GM12878 (cell line): Measurements from ENCODE around the gene PHF11. TPM values are rescaled to one million over a fixed set of nuclear protein-coding genes. Genes with fewer than 3 reads are reported as not detected.

Experiments used
- ATAC-seq: fragments of 200-7000 bp; cut with Tn5 transposase; 3 replicates; pipeline ENCODE4 v1.9.1; 2020; ENCODE audit warnings: mild to moderate bottlenecking, moderate library complexity
- BruUV-seq: library from RNA; stranded (reverse); fragments of 400-500 nt; replicated peaks from 2 replicates; lab custom pipeline; 2021; lab: Mats Ljungman, UMichigan
- CTCF ChIA-PET: fragments of 300-600 bp; sonication (Branson Sonifier 250); formaldehyde crosslinking; extraction: SDS; loops from one replicate; lab custom pipeline; 2021; ENCODE audit warnings: inconsistent platforms; lab: Yijun Ruan, JAX
- POLR2A ChIA-PET: fragments of 350-600 bp; formaldehyde crosslinking; extraction: SDS; loops from one replicate; lab custom pipeline; 2021; ENCODE audit warnings: inconsistent platforms; lab: Charles Lee
- RAD21 ChIA-PET: fragments of 300-600 bp; sonication (Branson Sonifier 250); formaldehyde crosslinking; loops from one replicate; lab custom pipeline; 2023; ENCODE audit warnings: antibody characterized with exemption; ENCODE audit not compliant: unreplicated experiment; lab: Charles Lee
- SMC1A ChIA-PET: fragments of 300-600 bp; sonication (Branson Sonifier 250); formaldehyde crosslinking; loops from one replicate; lab custom pipeline; 2023; ENCODE audit not compliant: unreplicated experiment, uncharacterized antibody; lab: Charles Lee
- DNase-seq: peaks from one replicate; pipeline ENCODE4 v3.0.0-alpha.2; 2011; ENCODE audit warnings: low read depth, low spot score
- FAIRE-seq: peaks from 3 replicates; lab custom pipeline; 2011; peaks lifted over from hg19 to GRCh38; lab: Jason Lieb, UNC
- H2AFZ ChIP-seq: 2 replicates; pipeline ENCODE4 v1.6.0; 2011; ENCODE audit warnings: low read depth, low read length, control low read depth; ENCODE audit not compliant: control insufficient read depth
- H3K27ac ChIP-seq: 2 replicates; pipeline ENCODE4 v1.5.1; 2011; ENCODE audit warnings: control low read depth; ENCODE audit not compliant: control insufficient read depth, insufficient read depth
- H3K27me3 ChIP-seq, 2 experiments: replicated peaks in 1 of 2; 2 replicates each; pipeline versions ENCODE4 v1.6.0 to v1.6.1; 2011; ENCODE audit warnings: low read length in 1 of 2; ENCODE audit not compliant: control insufficient read depth in 2 of 2, insufficient read depth in 2 of 2
- H3K36me3 ChIP-seq, 2 experiments: 2 replicates each; pipeline ENCODE4 v1.5.1; 2011; ENCODE audit warnings: low read length in 1 of 2; ENCODE audit not compliant: control insufficient read depth in 2 of 2, insufficient read depth in 2 of 2
- H3K4me1 ChIP-seq: 2 replicates; pipeline ENCODE4 v1.6.1; 2011; ENCODE audit warnings: mild to moderate bottlenecking, low read length, moderate library complexity, mixed read lengths; ENCODE audit not compliant: control insufficient read depth, insufficient read depth
- H3K4me2 ChIP-seq: 2 replicates; pipeline ENCODE4 v1.6.0; 2011; ENCODE audit warnings: control low read depth; ENCODE audit not compliant: control insufficient read depth, insufficient read depth
- H3K4me3 ChIP-seq: fragments of 200-600 bp; sonication (generic); 2 replicates; pipeline ENCODE4 v1.5.1; 2016
- H3K79me2 ChIP-seq: 2 replicates; pipeline ENCODE4 v1.6.0; 2011; ENCODE audit warnings: low read length; ENCODE audit not compliant: control insufficient read depth, insufficient read depth
- H3K9ac ChIP-seq: 2 replicates; pipeline ENCODE4 v1.8.0; 2011; ENCODE audit warnings: low read length, control low read depth, mixed read lengths; ENCODE audit not compliant: control insufficient read depth, insufficient read depth
- H3K9me3 ChIP-seq: replicated peaks from 3 replicates; pipeline ENCODE4 v1.5.1; 2011; ENCODE audit warnings: mild to moderate bottlenecking, low read length; ENCODE audit not compliant: control insufficient read depth, insufficient read depth
- H4K20me1 ChIP-seq: 2 replicates; pipeline ENCODE4 v1.6.0; 2011; ENCODE audit not compliant: control insufficient read depth, insufficient read depth
- ATF7 ChIP-seq: fragments of 450-650 bp; IDR thresholded peaks from 2 replicates; pipeline ENCODE4 v1.6.1; 2016; ENCODE audit warnings: low read depth, mild to moderate bottlenecking
- CBFB ChIP-seq: IDR thresholded peaks from 2 replicates; pipeline ENCODE4 v1.6.1; 2016; ENCODE audit warnings: antibody characterized with exemption, low read depth
- CEBPB ChIP-seq, 2 experiments: fragments of 150-350 bp in 1 of 2; IDR thresholded peaks; 2 replicates each; pipeline ENCODE4 v1.6.1; 2012 to 2014; ENCODE audit warnings: low read depth in 2 of 2, low read length in 2 of 2, borderline replicate concordance in 1 of 2, inconsistent platforms in 1 of 2
- DPF2 ChIP-seq: fragments of 450-650 bp; IDR thresholded peaks from 2 replicates; pipeline ENCODE4 v1.6.1; 2017; ENCODE audit warnings: mild to moderate bottlenecking
- GATAD2B ChIP-seq: fragments of 450-650 bp; conservative IDR thresholded peaks from 2 replicates; pipeline ENCODE4 v1.6.1; 2017; ENCODE audit warnings: low read depth, mild to moderate bottlenecking, moderate library complexity
- IKZF1 ChIP-seq: fragments of 450-650 bp; conservative IDR thresholded peaks from 2 replicates; pipeline ENCODE4 v1.6.1; 2017; ENCODE audit warnings: antibody characterized with exemption, mild to moderate bottlenecking
- IKZF2 ChIP-seq, 2 experiments: fragments of 450-650 bp; IDR thresholded peaks; 2 replicates each; pipeline ENCODE4 v1.6.1; 2017; ENCODE audit warnings: mild to moderate bottlenecking in 2 of 2, moderate library complexity in 2 of 2
- KDM1A ChIP-seq: fragments of 200-600 bp; sonication (generic); IDR thresholded peaks from 2 replicates; pipeline ENCODE4 v1.6.1; 2016; ENCODE audit warnings: borderline replicate concordance
- MEF2B ChIP-seq: fragments of 450-650 bp; IDR thresholded peaks from 2 replicates; pipeline ENCODE4 v1.6.1; 2018; ENCODE audit warnings: mild to moderate bottlenecking, moderate library complexity; ENCODE audit not compliant: partially characterized antibody, poor library complexity, severe bottlenecking
- MTA2 ChIP-seq: fragments of 450-650 bp; IDR thresholded peaks from 2 replicates; pipeline ENCODE4 v1.6.1; 2016; ENCODE audit warnings: low read depth, mild to moderate bottlenecking, moderate library complexity
- NBN ChIP-seq: fragments of 450-650 bp; IDR thresholded peaks from 2 replicates; pipeline ENCODE4 v1.6.1; 2016
- NFIC ChIP-seq: IDR thresholded peaks from 2 replicates; pipeline ENCODE4 v1.6.1; 2012; ENCODE audit warnings: low read depth, mild to moderate bottlenecking, inconsistent platforms, low read length, moderate library complexity
- POU2F2 ChIP-seq: IDR thresholded peaks from 3 replicates; pipeline ENCODE4 v1.6.1; 2011; ENCODE audit warnings: low read depth, mild to moderate bottlenecking, low read length, borderline replicate concordance
- RAD51 ChIP-seq: fragments of 450-650 bp; IDR thresholded peaks from 2 replicates; pipeline ENCODE4 v1.6.1; 2016; ENCODE audit warnings: moderate library complexity, mild to moderate bottlenecking, inconsistent platforms
- SPI1 ChIP-seq: IDR thresholded peaks from 2 replicates; pipeline ENCODE4 v1.6.1; 2011; ENCODE audit warnings: low read depth, mild to moderate bottlenecking, low read length, moderate library complexity, borderline replicate concordance; ENCODE audit not compliant: insufficient read depth
- SUPT20H ChIP-seq: IDR thresholded peaks from 2 replicates; pipeline ENCODE4 v1.6.1; 2011; ENCODE audit warnings: low read depth, mild to moderate bottlenecking, low read length, moderate library complexity, borderline replicate concordance; ENCODE audit not compliant: control insufficient read depth
- TCF3 ChIP-seq: IDR thresholded peaks from 2 replicates; pipeline ENCODE4 v1.6.1; 2012; ENCODE audit warnings: low read depth, mild to moderate bottlenecking, low read length, borderline replicate concordance; ENCODE audit not compliant: insufficient read depth
- ZNF24 ChIP-seq: fragments of 450-650 bp; IDR thresholded peaks from 2 replicates; pipeline ENCODE4 v1.6.1; 2017; ENCODE audit warnings: antibody characterized with exemption, mild to moderate bottlenecking
- WGBS: methylation state at CpG from one replicate; pipeline ENCODE4 v1.1.6; 2016; ENCODE audit warnings: low lambda C conversion rate; ENCODE audit not compliant: insufficient replicate concordance, insufficient coverage; ENCODE audit errors: missing lambda C conversion rate; 5-methylcytosine and 5-hydroxymethylcytosine counted together
- in situ Hi-C: fragments of 300-500 bp; cut with MboI; formaldehyde crosslinking; loops from 9 replicates; pipeline ENCODE4 v1.14.3; 2018; ENCODE audit warnings: mixed read lengths
- intact Hi-C: fragments of 100-400 bp; cut with micrococcal nuclease; formaldehyde crosslinking; loops from one replicate; pipeline ENCODE4 v1.14.2; 2022; ENCODE audit not compliant: unreplicated experiment
- polyA plus RNA-seq, 11 experiments: library from polyadenylated mRNA; depleted of rRNA in 4 of 11; unstranded in 6 of 11; stranded (reverse) in 5 of 11; fragments of >200 nt; fragmentation: Nextera tagmentation in 4 of 11; fragmentation: Illumina TruSeq in 1 of 11; extraction: Ambion mirVana in 4 of 11; extraction: Trizol in 1 of 11; gene quantifications; 1 replicate in 1 of 11; 2 replicates in 10 of 11; pipeline versions ENCODE4 v1.2.1 to v1.2.3, GENCODE V29; 2011 to 2016; ENCODE audit warnings: inconsistent platforms in 2 of 11, missing spikeins in 2 of 11, low read depth in 1 of 11
- total RNA-seq, 4 experiments: library from RNA; depleted of rRNA in 3 of 4; stranded (reverse); fragments of >200 nt in 3 of 4; fragmentation: Illumina TruSeq in 1 of 4; extraction: Trizol in 1 of 4; gene quantifications; 2 replicates each; pipeline versions ENCODE4 v1.2.1 to v1.2.3, GENCODE V29; 2013 to 2021
- TF ChIP-seq, protein P1 (sequence below): fragments of 450-650 bp; IDR thresholded peaks from 2 replicates; pipeline ENCODE4 v1.6.1; 2018; ENCODE audit warnings: borderline replicate concordance, mild to moderate bottlenecking; ENCODE audit not compliant: partially characterized antibody

The PHF11 gene
- total and polyA plus RNA-seq, 10 of the 15 experiments (the other 5 are each of a cell fraction or from before 2014, with no cell fraction given): 16.9 to 77.3 (median 32.7) TPM

DNA sequence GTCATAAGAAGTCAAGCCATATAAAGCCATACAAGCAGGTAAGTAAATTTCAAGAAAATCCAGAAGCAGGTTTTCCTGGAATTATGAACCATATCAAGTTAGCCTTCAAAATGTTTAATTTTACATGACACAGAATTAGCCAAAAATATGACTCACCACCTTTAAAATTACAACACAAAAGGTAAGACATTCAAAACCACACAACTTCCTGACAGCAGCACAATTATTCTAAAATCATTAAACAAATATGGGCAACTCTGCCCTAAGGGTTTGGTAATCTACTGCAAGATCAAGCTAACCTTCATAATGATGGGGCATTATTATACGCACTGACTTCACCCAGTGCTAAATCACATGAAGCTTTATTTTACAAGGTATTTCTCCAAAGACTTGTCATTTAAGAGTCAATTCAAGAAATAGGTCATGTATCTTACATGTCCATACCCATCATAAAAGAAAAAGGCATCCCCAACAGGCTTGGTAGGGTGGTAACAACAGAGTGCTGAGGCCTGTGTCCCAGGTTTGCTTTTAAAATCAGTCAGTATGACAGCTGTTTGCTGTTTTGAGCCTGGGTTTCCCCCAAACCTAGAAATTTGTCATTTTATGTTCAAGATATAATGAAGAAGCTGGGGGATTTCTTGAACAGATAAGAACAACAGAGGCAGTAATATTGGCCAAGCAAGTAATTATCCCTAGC, 74.4 kb downstream of the PHF11 start (continued):
- TF ChIP-seq, protein P1, sequence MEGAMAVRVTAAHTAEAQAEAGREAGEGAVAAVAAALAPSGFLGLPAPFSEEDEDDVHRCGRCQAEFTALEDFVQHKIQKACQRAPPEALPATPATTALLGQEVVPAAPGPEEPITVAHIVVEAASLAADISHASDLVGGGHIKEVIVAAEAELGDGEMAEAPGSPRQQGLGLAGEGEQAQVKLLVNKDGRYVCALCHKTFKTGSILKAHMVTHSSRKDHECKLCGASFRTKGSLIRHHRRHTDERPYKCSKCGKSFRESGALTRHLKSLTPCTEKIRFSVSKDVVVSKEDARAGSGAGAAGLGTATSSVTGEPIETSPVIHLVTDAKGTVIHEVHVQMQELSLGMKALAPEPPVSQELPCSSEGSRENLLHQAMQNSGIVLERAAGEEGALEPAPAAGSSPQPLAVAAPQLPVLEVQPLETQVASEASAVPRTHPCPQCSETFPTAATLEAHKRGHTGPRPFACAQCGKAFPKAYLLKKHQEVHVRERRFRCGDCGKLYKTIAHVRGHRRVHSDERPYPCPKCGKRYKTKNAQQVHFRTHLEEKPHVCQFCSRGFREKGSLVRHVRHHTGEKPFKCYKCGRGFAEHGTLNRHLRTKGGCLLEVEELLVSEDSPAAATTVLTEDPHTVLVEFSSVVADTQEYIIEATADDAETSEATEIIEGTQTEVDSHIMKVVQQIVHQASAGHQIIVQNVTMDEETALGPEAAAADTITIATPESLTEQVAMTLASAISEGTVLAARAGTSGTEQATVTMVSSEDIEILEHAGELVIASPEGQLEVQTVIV: no peak
- TF ChIP-seq NBN (no peak), GATAD2B (no peak), ZNF24 (peak; percentile 64; the same call in 1 of the 2 replicates), SUPT20H (no peak)

DNA sequence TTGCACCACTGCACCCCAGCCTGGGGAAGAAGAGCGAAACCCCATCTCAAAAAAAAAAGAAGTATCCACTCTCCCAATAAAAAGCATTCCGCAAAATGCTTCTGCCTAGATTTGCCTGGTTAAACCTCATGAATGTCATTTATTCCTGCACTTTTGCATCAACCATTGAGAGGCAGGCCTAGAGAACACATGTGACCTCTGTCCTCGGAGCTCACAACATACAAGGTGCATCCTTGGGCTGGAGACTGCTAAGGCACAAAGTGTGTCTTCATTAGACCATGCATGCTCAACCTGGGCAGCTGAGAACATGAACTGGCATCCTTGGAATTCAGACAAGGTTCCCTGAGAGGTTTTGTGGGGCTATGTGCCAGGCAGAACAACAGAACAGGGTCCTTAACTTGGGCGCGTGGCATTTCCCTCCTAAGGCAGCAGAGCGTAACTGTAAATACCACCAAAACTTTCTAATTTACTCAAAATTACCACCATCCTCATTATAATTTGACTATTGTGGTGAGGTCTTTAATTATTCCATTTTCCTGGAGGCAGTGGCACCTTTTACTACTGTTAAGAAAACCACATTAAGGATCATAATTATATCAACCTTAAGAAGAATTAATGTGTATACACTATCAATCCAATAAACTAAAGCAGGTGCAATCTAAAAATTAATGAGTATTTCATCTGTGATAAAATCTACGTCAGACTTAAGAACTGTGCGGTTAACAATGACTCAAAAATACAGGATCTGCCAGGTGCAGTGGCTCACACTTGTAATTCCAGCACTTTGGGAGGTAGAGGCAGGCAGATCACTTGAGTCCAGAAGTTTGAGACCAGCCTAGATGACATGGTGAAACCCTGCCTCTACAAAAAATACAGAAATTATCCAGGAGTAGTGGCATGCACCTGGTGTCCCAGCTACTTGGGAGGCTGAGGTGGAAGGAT, 75.8 kb downstream of the PHF11 start:
- no peaks in the 10 kb centered on the region; a peak in 1 of 4 replicates for H3K36me3 ChIP-seq
- in situ Hi-C loops (no loop called here), intact Hi-C loops (no loop called here)
- no peaks in the 10 kb centered on the region for H3K27me3 ChIP-seq
- no peaks in the 10 kb centered on the region for H3K79me2 ChIP-seq
- 16% methylated on average over 7 of the region's 8 CpGs for WGBS
- DNase-seq (peak; percentile 23), ATAC-seq (peak; percentile 90), FAIRE-seq (no peak)
- no peaks in the 10 kb centered on the region for H4K20me1 ChIP-seq
- POLR2A ChIA-PET: interaction anchor here (1.4 kb wide), 1 partner anchor 31 kb away, joined by 3 read pairs; no protein-coding TSS in a partner anchor
- no peak overlapping the region for H3K27ac ChIP-seq
- SMC1A ChIA-PET: interaction anchor here (1.5 to 1.8 kb wide), 3 partner anchors 13 to 112 kb away, joined by 4 to 5 read pairs (median 4); partner anchors contain the start of gene RCBTB1
- CTCF ChIA-PET: interaction anchor here (1.5 kb wide), 1 partner anchor 77 kb away, joined by 4 read pairs; no protein-coding TSS in a partner anchor
- H3K9me3 ChIP-seq: no peaks in the 10 kb centered on the region
- RAD21 ChIA-PET: no interaction called here
- H3K4me3 ChIP-seq: no peak overlapping the region
- peaks cover 21% of the 10 kb centered on the region for H3K4me1 ChIP-seq
- H3K9ac ChIP-seq: no peak overlapping the region
- no peak overlapping the region for H2AFZ ChIP-seq
- no peak overlapping the region; the same call in 1 of the 2 replicates for H3K4me2 ChIP-seq
- BruUV-seq: no TSS peak
- peak; percentile 94 for TF ChIP-seq DPF2
- peak; percentile 78 for TF ChIP-seq TCF3
- TF ChIP-seq IKZF2 (IDR thresholded peaks at IDR 0.05): peak; percentile 91 to 94
- no peak for TF ChIP-seq CEBPB (IDR thresholded peaks at IDR 0.05; ENCODE audit: borderline replicate concordance in 1 of 2, low read depth in 2 of 2, low read length in 2 of 2)
- TF ChIP-seq MTA2: peak; percentile 99
- no peak for TF ChIP-seq KDM1A
- TF ChIP-seq POU2F2: peak; percentile 66; the same call in 1 of the 3 replicates
- peak; percentile 79; the same call in 1 of the 2 replicates for TF ChIP-seq NFIC
- TF ChIP-seq IKZF1: peak; percentile 86
- no peak for TF ChIP-seq SPI1
- TF ChIP-seq MEF2B: peak; percentile 46
- peak; percentile 14; the same call in 1 of the 2 replicates for TF ChIP-seq RAD51
- TF ChIP-seq ATF7: peak; percentile 68; the same call in 1 of the 2 replicates
- peak; percentile 70 for TF ChIP-seq CBFB
